HepG2 (cell line): ENCODE results near the gene C4orf17. TPM values are rescaled to one million over a fixed set of nuclear protein-coding genes. Genes with fewer than 3 reads are reported as not detected.

Source experiments
- ATAC-seq: fragments of 200-7000 bp; cut with Tn5 transposase; 3 replicates; pipeline ENCODE4 v1.9.1; 2020; ENCODE audit warnings: mild to moderate bottlenecking, moderate library complexity
- BruUV-seq: library from RNA; stranded (reverse); fragments of 400-500 nt; replicated peaks from 2 replicates; lab custom pipeline; 2021; lab: Mats Ljungman, UMichigan
- CTCF ChIA-PET: fragments of 300-600 bp; formaldehyde crosslinking; extraction: SDS; loops from one replicate; lab custom pipeline; 2021; ENCODE audit warnings: low total read pairs, inconsistent platforms, low intra/inter-chr PET ratio; lab: Yijun Ruan, JAX
- POLR2A ChIA-PET: fragments of 350-600 bp; sonication (Branson Sonifier 250); formaldehyde crosslinking; loops from one replicate; lab custom pipeline; 2020; ENCODE audit warnings: antibody characterized with exemption, inconsistent platforms; lab: Yijun Ruan, JAX
- DNase-seq: peaks from one replicate; pipeline ENCODE4 v3.0.0-alpha.2; 2015; ENCODE audit warnings: low spot score
- FAIRE-seq: peaks from 3 replicates; lab custom pipeline; 2011; peaks lifted over from hg19 to GRCh38; lab: Jason Lieb, UNC
- H2AFZ ChIP-seq: one replicate; pipeline ENCODE4 v1.6.1; 2011; ENCODE audit warnings: low read length, inconsistent platforms
- H3K27ac ChIP-seq: fragments of 300-600 bp; 3 replicates; pipeline ENCODE4 v1.8.0; 2011; ENCODE audit warnings: mixed run types, mild to moderate bottlenecking, mixed read lengths, low read length, inconsistent platforms; ENCODE audit not compliant: insufficient read depth; ENCODE audit errors: extremely low read length
- H3K27me3 ChIP-seq, 2 experiments: fragments of 200-600 bp in 1 of 2; 2 replicates in 1 of 2; 3 replicates in 1 of 2; pipeline versions ENCODE4 v1.6.0 to v1.8.0; 2011; ENCODE audit warnings: low read length in 2 of 2, mild to moderate bottlenecking in 2 of 2, moderate library complexity in 2 of 2, inconsistent platforms in 1 of 2; ENCODE audit not compliant: insufficient read depth in 2 of 2, control insufficient read depth in 1 of 2
- H3K36me3 ChIP-seq, 2 experiments: fragments of 200-600 bp in 1 of 2; replicated peaks in 1 of 2; 2 replicates in 1 of 2; 3 replicates in 1 of 2; pipeline versions ENCODE4 v1.5.1 to v1.8.0; 2011; ENCODE audit warnings: low read length in 2 of 2, inconsistent platforms in 1 of 2; ENCODE audit not compliant: insufficient read depth in 2 of 2, control insufficient read depth in 1 of 2
- H3K4me1 ChIP-seq: 2 replicates; pipeline ENCODE4 v1.5.1; 2012; ENCODE audit warnings: low read length, inconsistent platforms; ENCODE audit not compliant: insufficient read depth
- H3K4me2 ChIP-seq: 2 replicates; pipeline ENCODE4 v1.6.0; 2011; ENCODE audit warnings: low read depth, low read length, inconsistent platforms
- H3K4me3 ChIP-seq, 3 experiments: fragments of 200-600 bp in 1 of 3; sonication (generic), shearing (Covaris generic) in 1 of 3; replicated peaks in 1 of 3; 2 replicates each; pipeline ENCODE4 v1.5.1; 2011 to 2016; ENCODE audit warnings: low read length in 3 of 3, inconsistent platforms in 2 of 3, low read depth in 2 of 3, mild to moderate bottlenecking in 2 of 3, control low read depth in 1 of 3, mixed read lengths in 1 of 3; ENCODE audit not compliant: insufficient read depth in 1 of 3
- H3K79me2 ChIP-seq: one replicate; pipeline ENCODE4 v1.6.1; 2011; ENCODE audit warnings: low read length, inconsistent platforms; ENCODE audit not compliant: insufficient read depth
- H3K9ac ChIP-seq: 2 replicates; pipeline ENCODE4 v1.6.0; 2011; ENCODE audit warnings: mild to moderate bottlenecking, low read depth, low read length, inconsistent platforms; ENCODE audit not compliant: insufficient read depth
- H3K9me3 ChIP-seq: 2 replicates; pipeline ENCODE4 v1.5.1; 2012; ENCODE audit warnings: mild to moderate bottlenecking, low read length
- H4K20me1 ChIP-seq: 2 replicates; pipeline ENCODE4 v1.6.0; 2011; ENCODE audit warnings: inconsistent platforms, mild to moderate bottlenecking, low read length, moderate library complexity; ENCODE audit not compliant: insufficient read depth
- ATF3 ChIP-seq: sonication (generic); formaldehyde crosslinking; IDR thresholded peaks from 2 replicates; pipeline ENCODE4 v1.4.0; 2020; ENCODE audit warnings: missing genetic modification reagents
- DMAP1 ChIP-seq: IDR thresholded peaks from 2 replicates; pipeline ENCODE4 v1.6.1; 2016
- ELF1 ChIP-seq: sonication (generic); formaldehyde crosslinking; IDR thresholded peaks from 2 replicates; pipeline ENCODE4 v1.4.0; 2020; ENCODE audit warnings: missing genetic modification reagents
- ISX ChIP-seq: sonication (generic); formaldehyde crosslinking; conservative IDR thresholded peaks from 2 replicates; pipeline ENCODE4 v1.5.0; 2020; ENCODE audit warnings: missing genetic modification reagents
- PCBP1 ChIP-seq: fragments of 200-400 bp; formaldehyde crosslinking; IDR thresholded peaks from 2 replicates; pipeline ENCODE4 v1.6.1; 2017; ENCODE audit warnings: mild to moderate bottlenecking, low read depth, low read length, borderline replicate concordance
- RFXANK ChIP-seq: IDR thresholded peaks from 2 replicates; pipeline ENCODE4 v1.6.1; 2016
- RFXAP ChIP-seq: sonication (generic); formaldehyde crosslinking; IDR thresholded peaks from 2 replicates; pipeline ENCODE4 v1.4.0; 2020; ENCODE audit warnings: missing genetic modification reagents, borderline replicate concordance
- TFDP2 ChIP-seq: sonication (generic); formaldehyde crosslinking; IDR thresholded peaks from 2 replicates; pipeline ENCODE4 v1.4.0; 2020; ENCODE audit warnings: missing genetic modification reagents
- YY1 ChIP-seq: IDR thresholded peaks from 2 replicates; pipeline ENCODE4 v1.6.1; 2011; ENCODE audit warnings: low read length, low read depth, moderate library complexity, mild to moderate bottlenecking; ENCODE audit not compliant: insufficient read depth, insufficient replicate concordance
- ZBTB20 ChIP-seq: sonication (generic); formaldehyde crosslinking; IDR thresholded peaks from 2 replicates; pipeline ENCODE4 v1.8.1; 2023; ENCODE audit warnings: missing genetic modification reagents, low read depth, mild to moderate bottlenecking, borderline replicate concordance
- ZNF260 ChIP-seq: sonication (generic); formaldehyde crosslinking; IDR thresholded peaks from 2 replicates; pipeline ENCODE4 v1.4.0; 2020; ENCODE audit warnings: missing genetic modification reagents, low read depth, mild to moderate bottlenecking, borderline replicate concordance
- ZNF567 ChIP-seq: sonication (generic); formaldehyde crosslinking; IDR thresholded peaks from 2 replicates; pipeline ENCODE4 v1.8.1; 2023; ENCODE audit warnings: mild to moderate bottlenecking, missing genetic modification reagents, borderline replicate concordance
- ZNF674 ChIP-seq: sonication (generic); formaldehyde crosslinking; IDR thresholded peaks from 2 replicates; pipeline ENCODE4 v1.5.0; 2020; ENCODE audit warnings: low read depth, mild to moderate bottlenecking, missing genetic modification reagents
- ZNF850 ChIP-seq: sonication (generic); formaldehyde crosslinking; conservative IDR thresholded peaks from 2 replicates; pipeline ENCODE4 v1.9.0; 2021; ENCODE audit warnings: mild to moderate bottlenecking, missing genetic modification reagents
- WGBS: methylation state at CpG from one replicate; pipeline ENCODE4 v1.1.6; 2017; ENCODE audit warnings: low lambda C conversion rate; 5-methylcytosine and 5-hydroxymethylcytosine counted together
- in situ Hi-C: cut with HindIII; loops from 2 replicates; pipeline ENCODE4 v1.10.0; 2017; ENCODE audit warnings: low pct_unique_long_range_greater_than_20kb; ENCODE audit not compliant: extremely low pct_ligation_motif_present
- intact Hi-C: fragments of 100-400 bp; cut with micrococcal nuclease; formaldehyde crosslinking; loops from one replicate; pipeline ENCODE4 v1.10.0; 2022; ENCODE audit not compliant: unreplicated experiment
- polyA plus RNA-seq, 8 experiments: library from polyadenylated mRNA; depleted of rRNA in 3 of 8; stranded (reverse) in 7 of 8; unstranded in 1 of 8; fragments of >200 nt; fragmentation: Illumina TruSeq in 4 of 8; extraction: Trizol in 4 of 8; gene quantifications; 2 replicates each; pipeline versions ENCODE4 v1.2.1 to v1.2.3, GENCODE V29; 2011 to 2016; ENCODE audit warnings: low read depth in 4 of 8, missing spikeins in 1 of 8, mixed read lengths in 1 of 8; ENCODE audit not compliant: insufficient read depth in 1 of 8
- total RNA-seq, 5 experiments: library from RNA; depleted of rRNA; stranded (reverse); fragments of >200 nt; fragmentation: Illumina TruSeq; extraction: Trizol; gene quantifications; 2 replicates each; pipeline ENCODE4 v1.2.3, GENCODE V29; 2016; ENCODE audit warnings: low read depth in 1 of 5
- TF ChIP-seq, protein P1 (sequence below): sonication (generic); formaldehyde crosslinking; IDR thresholded peaks from 2 replicates; pipeline ENCODE4 v1.4.0; 2020; ENCODE audit warnings: missing genetic modification reagents
- TF ChIP-seq, protein P2 (sequence below): sonication (generic); formaldehyde crosslinking; IDR thresholded peaks from 2 replicates; pipeline ENCODE4 v1.5.0; 2020; ENCODE audit warnings: missing genetic modification reagents
- TF ChIP-seq, protein P3 (sequence below): IDR thresholded peaks from 2 replicates; pipeline ENCODE4 v1.6.1; 2018; ENCODE audit warnings: missing genetic modification reagents, mild to moderate bottlenecking, missing compliant biosample characterization

Gene C4orf17
- total and polyA plus RNA-seq, 2 of the 13 experiments (the other 11 are each of a cell fraction or from before 2014, with no cell fraction given), result not detected

DNA sequence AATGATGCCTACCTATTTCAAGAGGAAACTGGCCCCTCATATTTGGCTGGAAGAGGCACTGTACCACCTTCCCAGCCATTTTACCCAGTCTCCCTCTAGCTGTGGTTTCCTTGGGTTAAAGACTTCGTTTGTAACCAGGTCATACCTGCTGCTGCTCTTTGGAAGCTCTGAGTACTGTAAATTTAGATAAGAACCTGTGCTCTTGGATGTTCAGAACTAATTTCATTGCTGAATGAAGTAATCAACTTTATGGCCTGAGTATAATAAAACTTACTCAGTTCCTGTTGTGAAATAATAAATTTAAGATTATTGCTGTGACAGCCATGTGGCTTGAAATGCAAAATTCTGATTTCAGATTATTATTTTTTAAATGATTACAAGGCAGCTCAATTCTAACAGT lies 76.0 kb downstream of the C4orf17 start:
- Histone ChIP-seq H3K4me3 (no peak overlapping the region), H4K20me1 (no peaks in the 10 kb centered on the region), H3K27me3 (no peaks in the 10 kb centered on the region; a peak in 1 of 5 replicates), H3K4me1 (no peaks in the 10 kb centered on the region), H3K9me3 (no peaks in the 10 kb centered on the region), H3K79me2 (no peaks in the 10 kb centered on the region), H3K36me3 (peaks cover 5 to 65% of the 10 kb centered on the region in 2 experiments), H2AFZ (no peak overlapping the region), H3K4me2 (no peak overlapping the region), H3K27ac (no peak overlapping the region), H3K9ac (no peak overlapping the region)
- in situ Hi-C loops (no loop called here), intact Hi-C loops (no loop called here)
- ATAC-seq (no peak), FAIRE-seq (no peak), DNase-seq (no peak)
- CTCF ChIA-PET, result no interaction called here
- no peak for TF ChIP-seq DMAP1 (CRISPR knock-in tag)
- TF ChIP-seq ELF1 (CRISPR knock-in tag), result no peak
- TF ChIP-seq RFXAP, result no peak
- TF ChIP-seq, protein P1, sequence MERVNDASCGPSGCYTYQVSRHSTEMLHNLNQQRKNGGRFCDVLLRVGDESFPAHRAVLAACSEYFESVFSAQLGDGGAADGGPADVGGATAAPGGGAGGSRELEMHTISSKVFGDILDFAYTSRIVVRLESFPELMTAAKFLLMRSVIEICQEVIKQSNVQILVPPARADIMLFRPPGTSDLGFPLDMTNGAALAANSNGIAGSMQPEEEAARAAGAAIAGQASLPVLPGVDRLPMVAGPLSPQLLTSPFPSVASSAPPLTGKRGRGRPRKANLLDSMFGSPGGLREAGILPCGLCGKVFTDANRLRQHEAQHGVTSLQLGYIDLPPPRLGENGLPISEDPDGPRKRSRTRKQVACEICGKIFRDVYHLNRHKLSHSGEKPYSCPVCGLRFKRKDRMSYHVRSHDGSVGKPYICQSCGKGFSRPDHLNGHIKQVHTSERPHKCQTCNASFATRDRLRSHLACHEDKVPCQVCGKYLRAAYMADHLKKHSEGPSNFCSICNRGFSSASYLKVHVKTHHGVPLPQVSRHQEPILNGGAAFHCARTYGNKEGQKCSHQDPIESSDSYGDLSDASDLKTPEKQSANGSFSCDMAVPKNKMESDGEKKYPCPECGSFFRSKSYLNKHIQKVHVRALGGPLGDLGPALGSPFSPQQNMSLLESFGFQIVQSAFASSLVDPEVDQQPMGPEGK (CRISPR knock-in tag), result no peak
- no peak for TF ChIP-seq ZNF260 (CRISPR knock-in tag)
- no peak for TF ChIP-seq RFXANK (CRISPR knock-in tag)
- TF ChIP-seq, protein P2, sequence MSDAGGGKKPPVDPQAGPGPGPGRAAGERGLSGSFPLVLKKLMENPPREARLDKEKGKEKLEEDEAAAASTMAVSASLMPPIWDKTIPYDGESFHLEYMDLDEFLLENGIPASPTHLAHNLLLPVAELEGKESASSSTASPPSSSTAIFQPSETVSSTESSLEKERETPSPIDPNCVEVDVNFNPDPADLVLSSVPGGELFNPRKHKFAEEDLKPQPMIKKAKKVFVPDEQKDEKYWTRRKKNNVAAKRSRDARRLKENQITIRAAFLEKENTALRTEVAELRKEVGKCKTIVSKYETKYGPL, result no peak
- TF ChIP-seq ZNF850, result no peak
- no peak for TF ChIP-seq ZNF567 (CRISPR knock-in tag)
- TF ChIP-seq TFDP2 (CRISPR knock-in tag), result no peak
- TF ChIP-seq PCBP1, result no peak
- TF ChIP-seq, protein P3, sequence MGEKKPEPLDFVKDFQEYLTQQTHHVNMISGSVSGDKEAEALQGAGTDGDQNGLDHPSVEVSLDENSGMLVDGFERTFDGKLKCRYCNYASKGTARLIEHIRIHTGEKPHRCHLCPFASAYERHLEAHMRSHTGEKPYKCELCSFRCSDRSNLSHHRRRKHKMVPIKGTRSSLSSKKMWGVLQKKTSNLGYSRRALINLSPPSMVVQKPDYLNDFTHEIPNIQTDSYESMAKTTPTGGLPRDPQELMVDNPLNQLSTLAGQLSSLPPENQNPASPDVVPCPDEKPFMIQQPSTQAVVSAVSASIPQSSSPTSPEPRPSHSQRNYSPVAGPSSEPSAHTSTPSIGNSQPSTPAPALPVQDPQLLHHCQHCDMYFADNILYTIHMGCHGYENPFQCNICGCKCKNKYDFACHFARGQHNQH (CRISPR knock-in tag), result no peak
- no peak for TF ChIP-seq ZNF674 (CRISPR knock-in tag)
- no peak for TF ChIP-seq ZBTB20 (CRISPR knock-in tag)
- TF ChIP-seq ATF3, result no peak
- TF ChIP-seq YY1, result no peak
- no peak for TF ChIP-seq ISX (CRISPR knock-in tag)
- no TSS peak for BruUV-seq
- WGBS, result 67% methylated on average over 1 of the region's 1 CpG
- POLR2A ChIA-PET, result no interaction called here
